HUES64 (cell line): Measurements from ENCODE around the gene CYLC2. TPM values are rescaled to one million over a fixed set of nuclear protein-coding genes. Genes with fewer than 3 reads are reported as not detected.

Source experiments
- H3K27ac ChIP-seq: 2 replicates; pipeline ENCODE4 v1.7.0; 2013; ENCODE audit warnings: low read depth, low read length, inconsistent platforms
- H3K27me3 ChIP-seq: 2 replicates; pipeline ENCODE4 v1.6.1; 2013; ENCODE audit warnings: mild to moderate bottlenecking, low read length; ENCODE audit not compliant: insufficient read depth
- H3K36me3 ChIP-seq: 2 replicates; pipeline ENCODE4 v1.6.1; 2013; ENCODE audit warnings: mild to moderate bottlenecking, low read length; ENCODE audit not compliant: insufficient read depth
- H3K4me1 ChIP-seq: 2 replicates; pipeline ENCODE4 v1.6.1; 2013; ENCODE audit warnings: mild to moderate bottlenecking, low read length, moderate library complexity; ENCODE audit not compliant: insufficient read depth
- H3K4me3 ChIP-seq: 2 replicates; pipeline ENCODE4 v1.5.1; 2013; ENCODE audit warnings: mild to moderate bottlenecking, low read length, moderate library complexity
- H3K9ac ChIP-seq: 2 replicates; pipeline ENCODE4 v1.6.1; 2013; ENCODE audit warnings: mild to moderate bottlenecking, low read depth, low read length
- H3K9me3 ChIP-seq: 2 replicates; pipeline ENCODE4 v1.6.1; 2013; ENCODE audit warnings: low read depth, low read length; ENCODE audit not compliant: insufficient read depth
- WGBS: fragments of 150-250, 120-280 bp; methylation state at CpG from one replicate; pipeline ENCODE4 v1.1.7; 2013; ENCODE audit warnings: missing lambda C conversion rate; 5-methylcytosine and 5-hydroxymethylcytosine counted together
- polyA plus RNA-seq, 2 experiments: library from polyadenylated mRNA; stranded (reverse); fragments of 50-300 nt; gene quantifications; one replicate each; pipeline ENCODE4 v1.2.3, GENCODE V29; 2013

Gene CYLC2, protein sequence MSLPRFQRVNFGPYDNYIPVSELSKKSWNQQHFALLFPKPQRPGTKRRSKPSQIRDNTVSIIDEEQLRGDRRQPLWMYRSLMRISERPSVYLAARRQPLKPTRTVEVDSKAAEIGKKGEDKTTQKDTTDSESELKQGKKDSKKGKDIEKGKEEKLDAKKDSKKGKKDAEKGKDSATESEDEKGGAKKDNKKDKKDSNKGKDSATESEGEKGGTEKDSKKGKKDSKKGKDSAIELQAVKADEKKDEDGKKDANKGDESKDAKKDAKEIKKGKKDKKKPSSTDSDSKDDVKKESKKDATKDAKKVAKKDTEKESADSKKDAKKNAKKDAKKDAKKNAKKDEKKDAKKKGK
- not detected for polyA plus RNA-seq (2013, experiment 1 of 2)
- polyA plus RNA-seq (2013, experiment 2 of 2) = not detected

GRCh38 chr9:102995033-102995432 is at the start of gene CYLC2:
TSS of gene CYLC2 (plus strand) at chr9:102995333. CDS start at chr9:102995381, 48 bp downstream.
- H3K27ac ChIP-seq = no peak within 1 kb of the TSS
- H3K36me3 ChIP-seq = no peaks in the 10 kb centered on the region
- H3K9me3 ChIP-seq = peaks cover 50% of the 10 kb centered on the region
- no peak within 1 kb of the TSS for H3K9ac ChIP-seq
- no peak within 1 kb of the TSS for H3K4me3 ChIP-seq
- no peaks in the 10 kb centered on the region for H3K27me3 ChIP-seq
- no peaks in the 10 kb centered on the region for H3K4me1 ChIP-seq

- Histone ChIP-seq H3K27me3 (no peaks in the 10 kb centered on the region), H3K9ac (no peak overlapping the region), H3K9me3 (peaks cover 48% of the 10 kb centered on the region), H3K4me1 (no peaks in the 10 kb centered on the region), H3K27ac (no peak overlapping the region), H3K36me3 (no peaks in the 10 kb centered on the region), H3K4me3 (no peak overlapping the region)
- 65% methylated on average over 2 of the region's 2 CpGs for WGBS
Observed at GRCh38 chr9:102950346-102950745, 44.8 kb upstream of the CYLC2 start.

DNA sequence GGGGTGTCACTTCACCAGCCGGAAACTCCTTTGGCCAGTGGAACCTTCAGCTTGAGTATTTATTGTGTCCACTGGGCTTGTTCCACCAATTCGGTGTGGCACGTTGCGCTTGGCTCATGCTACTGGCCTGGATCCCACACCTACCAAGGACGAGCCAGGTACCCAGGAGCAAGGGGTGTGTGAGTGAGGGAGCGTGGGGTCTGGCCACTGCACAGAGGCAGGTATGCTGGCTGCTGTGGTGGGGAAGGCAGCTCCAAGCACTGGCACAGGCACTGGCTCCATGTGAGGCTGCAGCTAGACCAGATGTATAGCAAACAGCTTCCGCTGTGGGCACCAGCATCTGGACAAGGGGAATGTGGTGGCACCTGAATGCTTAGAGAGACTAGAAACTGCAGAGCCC is 28.1 kb upstream of the CYLC2 start:
- Histone ChIP-seq H3K27me3 (no peaks in the 10 kb centered on the region), H3K9me3 (peaks cover 78% of the 10 kb centered on the region), H3K27ac (no peak overlapping the region), H3K4me1 (no peaks in the 10 kb centered on the region), H3K9ac (no peak overlapping the region), H3K4me3 (no peak overlapping the region), H3K36me3 (no peaks in the 10 kb centered on the region)
- WGBS = 91% methylated on average over 7 of the region's 7 CpGs

DNA sequence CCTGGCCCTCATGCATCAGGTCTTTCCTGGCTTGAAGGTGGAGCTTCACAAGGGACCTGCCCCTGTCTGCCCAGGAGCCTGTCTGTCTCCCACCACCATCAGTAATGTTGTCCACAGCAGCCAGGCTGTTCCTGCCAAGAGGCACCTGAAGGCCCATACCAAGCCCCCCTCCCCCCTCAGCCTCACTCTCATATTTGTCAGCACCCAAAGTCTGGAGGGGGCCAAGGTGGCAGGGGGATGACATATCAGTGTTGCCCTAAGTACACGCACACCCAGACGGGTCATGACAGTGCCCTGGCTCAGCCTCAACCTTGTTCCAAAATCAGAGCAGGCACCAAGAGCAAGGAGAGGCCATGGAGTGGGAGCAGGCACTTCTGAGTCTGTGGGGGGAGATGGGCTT is 27.2 kb upstream of the CYLC2 start:
- H3K27ac ChIP-seq = no peak overlapping the region
- WGBS = 86% methylated on average over 2 of the region's 2 CpGs
- no peaks in the 10 kb centered on the region for H3K27me3 ChIP-seq
- no peaks in the 10 kb centered on the region for H3K4me1 ChIP-seq
- H3K36me3 ChIP-seq = no peaks in the 10 kb centered on the region
- H3K9me3 ChIP-seq = peaks cover 78% of the 10 kb centered on the region
- H3K9ac ChIP-seq = no peak overlapping the region
- H3K4me3 ChIP-seq = no peak overlapping the region

DNA sequence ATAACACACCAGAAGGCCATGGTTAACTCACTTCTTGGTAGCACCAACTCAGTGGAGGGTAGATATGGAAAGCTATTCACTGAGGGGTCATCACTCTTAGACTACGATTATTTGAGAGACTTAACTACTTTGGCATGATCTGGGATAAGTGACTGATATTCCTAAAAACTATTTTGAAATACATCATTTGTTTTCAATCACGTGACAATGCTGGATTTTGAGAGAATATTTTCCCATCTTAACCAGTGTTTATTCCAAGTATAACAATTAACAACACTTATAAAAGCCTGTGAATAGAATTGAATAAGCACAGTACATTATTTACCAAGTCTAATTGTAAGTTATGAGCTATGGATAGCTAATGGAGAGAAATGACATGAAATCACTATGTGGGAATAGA is 22.4 kb upstream of the CYLC2 start:
- no peaks in the 10 kb centered on the region for H3K27me3 ChIP-seq
- H3K4me3 ChIP-seq = no peak overlapping the region
- no peaks in the 10 kb centered on the region for H3K4me1 ChIP-seq
- no peaks in the 10 kb centered on the region for H3K36me3 ChIP-seq
- WGBS = 86% methylated on average over 1 of the region's 2 CpGs
- H3K27ac ChIP-seq = no peak overlapping the region
- H3K9ac ChIP-seq = no peak overlapping the region
- H3K9me3 ChIP-seq = peaks cover 71% of the 10 kb centered on the region

- Histone ChIP-seq H3K4me3 (no peak overlapping the region), H3K9me3 (peaks cover 61% of the 10 kb centered on the region), H3K4me1 (no peaks in the 10 kb centered on the region), H3K9ac (no peak overlapping the region), H3K27ac (no peak overlapping the region), H3K27me3 (no peaks in the 10 kb centered on the region), H3K36me3 (no peaks in the 10 kb centered on the region)
- 80% methylated on average over 1 of the region's 1 CpG for WGBS
Observed at GRCh38 chr9:102974530-102974929, 20.6 kb upstream of the CYLC2 start.

DNA sequence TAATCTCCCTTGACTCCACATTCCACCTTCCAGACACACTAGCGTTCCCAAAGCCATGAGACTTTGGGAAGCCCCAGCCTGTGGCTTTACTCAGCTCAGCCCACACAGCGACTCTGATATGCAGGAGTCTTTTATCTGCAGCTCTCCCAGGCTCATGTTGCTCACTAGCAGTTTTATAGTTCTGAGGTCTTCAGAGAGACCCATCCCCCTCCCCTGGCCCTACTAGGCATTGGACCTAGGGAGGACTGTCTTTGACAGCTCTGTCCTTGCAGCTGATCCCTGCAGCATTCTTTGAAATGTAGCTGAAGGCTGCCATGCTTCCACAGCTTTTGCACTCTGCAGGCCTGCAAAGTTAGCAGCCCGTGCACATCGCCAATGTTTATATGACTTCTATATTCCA is 19.9 kb upstream of the CYLC2 start:
- Histone ChIP-seq H3K9me3 (peaks cover 56% of the 10 kb centered on the region), H3K36me3 (no peaks in the 10 kb centered on the region), H3K4me3 (no peak overlapping the region), H3K4me1 (no peaks in the 10 kb centered on the region), H3K9ac (no peak overlapping the region), H3K27me3 (no peaks in the 10 kb centered on the region), H3K27ac (no peak overlapping the region)
- 82% methylated on average over 4 of the region's 4 CpGs for WGBS

- Histone ChIP-seq H3K27ac (no peak overlapping the region), H3K9ac (no peak overlapping the region), H3K4me3 (no peak overlapping the region), H3K27me3 (no peaks in the 10 kb centered on the region), H3K9me3 (peaks cover 38% of the 10 kb centered on the region), H3K36me3 (no peaks in the 10 kb centered on the region), H3K4me1 (no peaks in the 10 kb centered on the region)
- WGBS = 59% methylated on average over 3 of the region's 3 CpGs
Observed at GRCh38 chr9:102985162-102985895, 9.8 kb upstream of the CYLC2 start.

GRCh38 chr9:102986425-102986824 is 8.7 kb upstream of the CYLC2 start:
- 67% methylated on average over 1 of the region's 1 CpG for WGBS
- no peaks in the 10 kb centered on the region for H3K36me3 ChIP-seq
- no peak overlapping the region for H3K27ac ChIP-seq
- peaks cover 34% of the 10 kb centered on the region for H3K9me3 ChIP-seq
- no peak overlapping the region for H3K9ac ChIP-seq
- no peak overlapping the region for H3K4me3 ChIP-seq
- H3K27me3 ChIP-seq = no peaks in the 10 kb centered on the region
- no peaks in the 10 kb centered on the region for H3K4me1 ChIP-seq

- Histone ChIP-seq H3K9me3 (peaks cover 56% of the 10 kb centered on the region), H3K27me3 (no peaks in the 10 kb centered on the region), H3K27ac (no peak overlapping the region), H3K4me1 (no peaks in the 10 kb centered on the region), H3K9ac (no peak overlapping the region), H3K36me3 (no peaks in the 10 kb centered on the region), H3K4me3 (no peak overlapping the region)
- no CpG with 5 or more reads among the region's 1 CpG for WGBS
Observed at GRCh38 chr9:103003689-103004088, 8.6 kb downstream of the CYLC2 start.

GRCh38 chr9:103014242-103014641 is 19.1 kb downstream of the CYLC2 start:
- Histone ChIP-seq H3K9ac (no peak overlapping the region), H3K4me1 (no peaks in the 10 kb centered on the region), H3K9me3 (peaks cover 44% of the 10 kb centered on the region), H3K4me3 (no peak overlapping the region), H3K36me3 (no peaks in the 10 kb centered on the region), H3K27me3 (no peaks in the 10 kb centered on the region), H3K27ac (no peak overlapping the region)
- WGBS = no CpG with 5 or more reads among the region's 3 CpGs
